C4-2B (cell line): Measurements from ENCODE around the gene FBXL17.

Experiments used
- ZFX ChIP-seq: fragments of 450-650 bp; IDR thresholded peaks from 2 replicates; pipeline ENCODE4 v1.6.1; 2017
- TF ChIP-seq, protein P1 (sequence below): fragments of 450-650 bp; conservative IDR thresholded peaks from 2 replicates; pipeline ENCODE4 v1.5.1; 2017; ENCODE audit warnings: mild to moderate bottlenecking

DNA sequence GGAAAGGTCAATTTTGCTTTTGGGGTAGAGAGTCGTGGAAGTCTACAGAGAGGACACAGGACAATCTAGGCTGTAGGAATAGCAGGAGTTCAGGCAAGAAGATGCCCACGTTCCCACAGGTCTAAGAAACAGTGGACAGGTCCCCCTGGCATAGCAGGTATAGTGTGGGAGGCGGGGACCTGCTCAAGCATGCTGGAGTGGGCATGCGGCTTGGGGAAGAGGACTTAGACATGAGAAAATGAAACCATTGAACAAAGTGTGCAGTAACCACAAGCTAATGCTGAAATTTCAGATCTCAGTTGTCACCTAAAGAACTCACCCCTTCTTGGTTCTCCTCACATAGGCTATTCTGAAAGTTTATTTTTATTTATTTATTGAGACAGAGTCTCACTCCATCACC is 568.3 kb downstream of the FBXL17 start:
- TF ChIP-seq, protein P1, sequence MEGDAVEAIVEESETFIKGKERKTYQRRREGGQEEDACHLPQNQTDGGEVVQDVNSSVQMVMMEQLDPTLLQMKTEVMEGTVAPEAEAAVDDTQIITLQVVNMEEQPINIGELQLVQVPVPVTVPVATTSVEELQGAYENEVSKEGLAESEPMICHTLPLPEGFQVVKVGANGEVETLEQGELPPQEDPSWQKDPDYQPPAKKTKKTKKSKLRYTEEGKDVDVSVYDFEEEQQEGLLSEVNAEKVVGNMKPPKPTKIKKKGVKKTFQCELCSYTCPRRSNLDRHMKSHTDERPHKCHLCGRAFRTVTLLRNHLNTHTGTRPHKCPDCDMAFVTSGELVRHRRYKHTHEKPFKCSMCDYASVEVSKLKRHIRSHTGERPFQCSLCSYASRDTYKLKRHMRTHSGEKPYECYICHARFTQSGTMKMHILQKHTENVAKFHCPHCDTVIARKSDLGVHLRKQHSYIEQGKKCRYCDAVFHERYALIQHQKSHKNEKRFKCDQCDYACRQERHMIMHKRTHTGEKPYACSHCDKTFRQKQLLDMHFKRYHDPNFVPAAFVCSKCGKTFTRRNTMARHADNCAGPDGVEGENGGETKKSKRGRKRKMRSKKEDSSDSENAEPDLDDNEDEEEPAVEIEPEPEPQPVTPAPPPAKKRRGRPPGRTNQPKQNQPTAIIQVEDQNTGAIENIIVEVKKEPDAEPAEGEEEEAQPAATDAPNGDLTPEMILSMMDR, result no peak
- TF ChIP-seq ZFX, result no peak
